Mucosa of descending colon (tissue), 3 donors: Measurements from ENCODE around the gene AKAP9. TPM values are rescaled to one million over a fixed set of nuclear protein-coding genes. Genes with fewer than 3 reads are reported as not detected.
"Not testable (repeated sequence)": the region's sequence is repeated elsewhere in the genome, so short reads cannot be mapped to it uniquely, and the experiment has no call there.

Experiments
- ATAC-seq: fragments of 200-7000 bp; cut with Tn5 transposase; one replicate; pipeline ENCODE4 v1.9.1; 2020; ENCODE audit warnings: mild to moderate bottlenecking, moderate library complexity
- DNase-seq, 3 donors: peaks; one replicate each; pipeline ENCODE4 v3.0.0-alpha.2; 2020
- H3K36me3 ChIP-seq: fragments of 200-600 bp; one replicate; pipeline ENCODE4 v1.8.0; 2021; ENCODE audit warnings: low read depth, mild to moderate bottlenecking
- H3K4me1 ChIP-seq: fragments of 200-600 bp; one replicate; pipeline ENCODE4 v1.8.0; 2021; ENCODE audit warnings: low read depth, mild to moderate bottlenecking
- H3K4me3 ChIP-seq: fragments of 200-600 bp; one replicate; pipeline ENCODE4 v1.8.0; 2021; ENCODE audit warnings: mild to moderate bottlenecking
- H3K9me3 ChIP-seq: fragments of 200-600 bp; one replicate; pipeline ENCODE4 v1.8.0; 2021; ENCODE audit warnings: mild to moderate bottlenecking
- CTCF ChIP-seq: fragments of 200-600 bp; IDR thresholded peaks from one replicate; pipeline ENCODE4 v1.8.0; 2022; ENCODE audit warnings: antibody characterized with exemption, mild to moderate bottlenecking
- intact Hi-C, 2 donors: fragments of 100-400 bp; cut with DNase I in 1 of 2; cut with micrococcal nuclease in 1 of 2; formaldehyde crosslinking; loops; one replicate each; pipeline versions ENCODE4 v1.11.0 to v1.11.1; 2022; cut with DNase I, micrococcal nuclease
- total RNA-seq, 3 donors: library from RNA; stranded (reverse); fragmentation: NEBNext Ultra II Directional in 2 of 3; extraction: Animal tissue kit (Norgen Biotek cat#: 25700) in 2 of 3; gene quantifications; one replicate each; pipeline versions ENCODE4 v1.2.1 to v1.2.4, GENCODE V29; 2021 to 2023
- donor health status: DM: no; HTN: no; CAD: no; lungs with moderate emphysema.
- donor health status: DM: no; HTN: no; CAD: no.
- donor health status: DM: no; HTN: yes; CAD: no.

AKAP9 gene
- total RNA-seq, 3 donors from 2014 or later: 119 to 206 (median 137) TPM

DNA sequence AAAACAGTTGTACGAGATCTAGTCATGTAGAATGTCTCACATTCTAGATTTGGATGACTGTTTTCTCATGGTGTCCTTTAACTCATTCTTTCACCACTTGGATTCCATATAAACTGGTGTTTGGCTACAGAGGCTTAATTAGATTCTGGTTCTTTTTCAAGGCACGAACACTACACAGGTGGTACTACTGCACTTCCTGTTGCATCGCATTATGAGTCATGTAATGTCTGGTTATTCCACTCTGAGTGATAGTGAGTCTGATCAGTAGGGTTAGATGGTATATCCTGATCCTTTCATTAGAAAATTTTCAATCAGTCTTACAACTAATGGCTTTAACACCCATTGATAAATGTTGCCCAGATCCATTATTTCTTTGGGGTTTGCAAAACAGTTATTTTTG is 11.2 kb upstream of the AKAP9 start:
- Histone ChIP-seq H3K36me3 (no peaks in the 10 kb centered on the region), H3K9me3 (no peaks in the 10 kb centered on the region), H3K4me1 (no peaks in the 10 kb centered on the region), H3K4me3 (no peak overlapping the region)
- DNase-seq: no peak
- TF ChIP-seq CTCF: no peak
- intact Hi-C loops: no loop called here
- ATAC-seq: no peak

DNA sequence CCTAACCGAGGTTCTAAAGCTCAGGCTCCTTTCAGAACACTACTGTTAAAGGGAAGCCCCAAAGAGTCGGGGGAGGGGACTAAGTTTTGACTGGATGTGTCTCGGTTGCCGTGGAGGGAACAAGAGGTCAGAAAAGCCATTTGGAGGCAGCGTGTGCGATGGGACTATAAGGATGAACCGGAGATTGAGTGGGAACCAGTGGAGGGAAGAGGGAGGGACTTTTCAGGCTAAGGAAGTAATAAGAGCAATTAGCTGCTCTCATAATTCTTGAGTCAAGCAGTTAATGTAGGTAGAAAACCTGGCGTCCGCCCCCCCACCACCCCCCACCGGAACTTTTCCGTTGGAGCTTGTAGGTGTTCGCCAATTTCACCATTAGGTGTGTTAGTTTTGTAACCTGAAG is 491 bp upstream of the AKAP9 start:
- Histone ChIP-seq H3K4me1 (peaks cover 10% of the 10 kb centered on the region), H3K9me3 (no peaks in the 10 kb centered on the region), H3K36me3 (no peaks in the 10 kb centered on the region), H3K4me3 (peak overlapping the region; percentile 66)
- DNase-seq (peak in 1 of 3 donors; percentile 45), ATAC-seq (peak; percentile 39)
- TF ChIP-seq CTCF: no peak
- intact Hi-C loops: no loop called here

GRCh38 chr7:91941450-91941849 is 788 bp downstream of the AKAP9 start:
- intact Hi-C loops: no loop called here
- DNase-seq (peak; percentile 46 to 66 (median 59)), ATAC-seq (peak; percentile 59)
- no peaks in the 10 kb centered on the region for H3K36me3 ChIP-seq
- H3K9me3 ChIP-seq: no peaks in the 10 kb centered on the region
- TF ChIP-seq CTCF: no peak
- H3K4me3 ChIP-seq: peak overlapping the region; percentile 66
- peaks cover 19% of the 10 kb centered on the region for H3K4me1 ChIP-seq

- no peaks in the 10 kb centered on the region for H3K9me3 ChIP-seq
- no peak for TF ChIP-seq CTCF
- H3K36me3 ChIP-seq: no peaks in the 10 kb centered on the region
- intact Hi-C loops: no loop called here
- no peak for DNase-seq
- ATAC-seq: no peak
- H3K4me3 ChIP-seq: no peak overlapping the region
- peaks cover 21% of the 10 kb centered on the region for H3K4me1 ChIP-seq
These were observed 1.6 kb downstream of the AKAP9 start for GRCh38 chr7:91942312-91942711.

DNA sequence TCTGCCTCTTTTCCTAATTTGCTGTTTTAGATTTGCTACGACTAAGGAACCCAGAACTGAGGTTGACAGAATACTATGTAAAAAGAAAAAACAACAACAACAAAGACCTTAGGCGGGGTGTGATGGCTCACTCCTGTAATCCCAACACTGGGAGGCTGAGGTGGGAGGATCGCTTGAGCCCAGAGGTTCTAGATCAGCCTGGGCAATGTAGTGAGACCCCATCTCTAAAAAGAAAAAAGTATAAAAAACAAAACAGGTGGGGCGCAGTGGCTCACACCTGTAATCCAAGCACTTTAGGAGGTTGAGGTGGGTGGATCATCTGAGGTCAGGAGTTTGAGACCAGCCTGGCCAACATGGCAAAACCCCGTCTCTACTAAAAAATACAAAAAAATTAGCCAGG is 4.3 kb downstream of the AKAP9 start:
- DNase-seq, intact Hi-C loops, H3K36me3 ChIP-seq, H3K4me3 ChIP-seq, H3K9me3 ChIP-seq, ATAC-seq: not testable (repeated sequence)
- peaks cover 21% of the 10 kb centered on the region for H3K4me1 ChIP-seq

GRCh38 chr7:91945476-91945875 is 4.8 kb downstream of the AKAP9 start:
- Histone ChIP-seq H3K4me1 (peaks cover 21% of the 10 kb centered on the region), H3K9me3 (no peaks in the 10 kb centered on the region), H3K36me3 (no peaks in the 10 kb centered on the region), H3K4me3 (no peak overlapping the region)
- DNase-seq (no peak), ATAC-seq (no peak)
- intact Hi-C loops: no loop called here
- TF ChIP-seq CTCF: no peak
